ENCODE results near the gene DIP2C.
"Not testable (repeated sequence)": the region's sequence is repeated elsewhere in the genome, so short reads cannot be mapped to it uniquely, and the experiment has no call there.

The DIP2C gene

GRCh38 chr10:361203-362081, 328.0 kb downstream of the DIP2C start:
- no peak for DNase-seq

- DNase-seq, result no peak
Observed at GRCh38 chr10:360653-361052, 328.8 kb downstream of the DIP2C start.

GRCh38 chr10:359762-360161, 329.7 kb downstream of the DIP2C start:
- DNase-seq, result no peak

GRCh38 chr10:359093-359492, 330.4 kb downstream of the DIP2C start:
- no peak for DNase-seq

GRCh38 chr10:357201-357950, 332.1 kb downstream of the DIP2C start:
- no peak for DNase-seq

GRCh38 chr10:356452-356851, 333.0 kb downstream of the DIP2C start:
- no peak for DNase-seq

GRCh38 chr10:354901-355617, 334.4 kb downstream of the DIP2C start:
- no peak for DNase-seq

- DNase-seq, result no peak
Observed at GRCh38 chr10:352476-353235, 336.8 kb downstream of the DIP2C start.

- DNase-seq, result peak; percentile 68
Observed at GRCh38 chr10:351770-352334, 337.6 kb downstream of the DIP2C start.

- DNase-seq, result no peak
Observed at GRCh38 chr10:350981-351501, 338.4 kb downstream of the DIP2C start.

GRCh38 chr10:349081-349480, 340.4 kb downstream of the DIP2C start:
- no peak for DNase-seq

- no peak for DNase-seq
Observed at GRCh38 chr10:348456-348855, 341.0 kb downstream of the DIP2C start.

GRCh38 chr10:347774-348173, 341.7 kb downstream of the DIP2C start:
- not testable (repeated sequence) for DNase-seq

GRCh38 chr10:347190-347589, 342.3 kb downstream of the DIP2C start:
- DNase-seq, result not testable (repeated sequence)

- no peak for DNase-seq
Observed at GRCh38 chr10:344582-345200, 344.8 kb downstream of the DIP2C start.

- no peak for DNase-seq
Observed at GRCh38 chr10:343231-344220, 345.9 kb downstream of the DIP2C start.

- DNase-seq, result peak; percentile 45
Observed at GRCh38 chr10:341081-341740, 348.3 kb downstream of the DIP2C start.

- DNase-seq, result peak; percentile 37
Observed at GRCh38 chr10:340646-341045, 348.8 kb downstream of the DIP2C start.

- DNase-seq, result peak; percentile 32
Observed at GRCh38 chr10:339038-339391, 350.5 kb downstream of the DIP2C start.

Data from activated CD8-positive, alpha-beta memory T cell treated with anti-CD3 and anti-CD28 coated beads for 24 hours (primary cell).